GM23248 (cell line): Measurements from ENCODE around the gene AEBP1. TPM values are rescaled to one million over a fixed set of nuclear protein-coding genes. Genes with fewer than 3 reads are reported as not detected.

ENCODE experiments used
- DNase-seq: peaks from one replicate; pipeline ENCODE4 v3.0.0-alpha.2; 2015
- H2AFZ ChIP-seq: fragments of 200-600 bp; sonication (generic); 2 replicates; pipeline ENCODE4 v1.6.1; 2016; ENCODE audit warnings: antibody characterized with exemption
- H3F3A ChIP-seq: fragments of 200-600 bp; sonication (generic); 2 replicates; pipeline ENCODE4 v1.6.1; 2016; ENCODE audit warnings: mild to moderate bottlenecking, antibody characterized with exemption, mixed run types; ENCODE audit not compliant: insufficient read depth
- H3K27ac ChIP-seq: fragments of 200-600 bp; sonication (generic); 2 replicates; pipeline ENCODE4 v1.5.1; 2016; ENCODE audit warnings: mild to moderate bottlenecking
- H3K27me3 ChIP-seq: fragments of 200-600 bp; sonication (generic); replicated peaks from 2 replicates; pipeline ENCODE4 v1.6.1; 2016; ENCODE audit warnings: mild to moderate bottlenecking; ENCODE audit not compliant: insufficient read depth
- H3K36me3 ChIP-seq: fragments of 200-600 bp; sonication (generic); 2 replicates; pipeline ENCODE4 v1.6.1; 2016; ENCODE audit warnings: low read depth, mild to moderate bottlenecking
- H3K4me1 ChIP-seq: fragments of 200-600 bp; sonication (generic); 2 replicates; pipeline ENCODE4 v1.6.1; 2016; ENCODE audit warnings: mild to moderate bottlenecking; ENCODE audit not compliant: insufficient read depth
- H3K4me2 ChIP-seq: fragments of 200-600 bp; sonication (generic); one replicate; pipeline ENCODE4 v1.6.1; 2016; ENCODE audit warnings: mild to moderate bottlenecking; ENCODE audit not compliant: unreplicated experiment
- H3K4me3 ChIP-seq: fragments of 200-600 bp; sonication (generic); 2 replicates; pipeline ENCODE4 v1.5.1; 2016; ENCODE audit warnings: mild to moderate bottlenecking
- H3K79me2 ChIP-seq: fragments of 200-600 bp; sonication (generic); 2 replicates; pipeline ENCODE4 v1.6.1; 2016; ENCODE audit warnings: mild to moderate bottlenecking; ENCODE audit not compliant: insufficient read depth
- H3K9ac ChIP-seq: fragments of 200-600 bp; sonication (generic); 2 replicates; pipeline ENCODE4 v1.6.1; 2016; ENCODE audit warnings: mild to moderate bottlenecking
- H3K9me2 ChIP-seq: fragments of 200-600 bp; sonication (generic); 2 replicates; pipeline ENCODE4 v1.6.1; 2016; ENCODE audit warnings: mixed run types, mild to moderate bottlenecking, moderate library complexity; ENCODE audit not compliant: insufficient read depth
- H3K9me3 ChIP-seq: fragments of 200-600 bp; sonication (generic); one replicate; pipeline ENCODE4 v1.6.1; 2017; ENCODE audit warnings: low read depth
- H4K20me1 ChIP-seq: fragments of 200-600 bp; sonication (generic); 2 replicates; pipeline ENCODE4 v1.6.0; 2016; ENCODE audit not compliant: insufficient read depth
- EZH2 ChIP-seq: fragments of 200-600 bp; sonication (generic); IDR thresholded peaks from 2 replicates; pipeline ENCODE4 v1.6.1; 2018; ENCODE audit warnings: antibody characterized with exemption, mild to moderate bottlenecking; ENCODE audit not compliant: insufficient read depth, poor library complexity, severe bottlenecking
- EZH2phosphoT487 ChIP-seq: fragments of 200-600 bp; sonication (generic); IDR thresholded peaks from 2 replicates; pipeline ENCODE4 v1.6.1; 2018; ENCODE audit warnings: antibody characterized with exemption, moderate library complexity, mild to moderate bottlenecking, low read depth; ENCODE audit not compliant: insufficient read depth
- WGBS, 2 experiments: methylation state at CpG; one replicate each; pipeline ENCODE4 v1.1.6; 2015 to 2017; ENCODE audit warnings: low lambda C conversion rate in 2 of 2, low coverage in 1 of 2; ENCODE audit errors: missing lambda C conversion rate in 2 of 2; 5-methylcytosine and 5-hydroxymethylcytosine counted together
- in situ Hi-C: fragments of 300-500 bp; cut with MboI; formaldehyde crosslinking; loops from 2 replicates; pipeline ENCODE4 v1.15.0; 2020
- polyA plus RNA-seq: library from polyadenylated mRNA; unstranded; fragments of >200 nt; fragmentation: Nextera tagmentation; extraction: Ambion mirVana; gene quantifications from 2 replicates; pipeline ENCODE4 v1.2.1, GENCODE V29; 2016
- total RNA-seq: library from RNA; depleted of rRNA; stranded (reverse); fragments of >200 nt; shearing (Covaris generic); gene quantifications from 2 replicates; pipeline ENCODE4 v1.2.3, GENCODE V29; 2014

Gene AEBP1
- total and polyA plus RNA-seq, 2 experiments from 2014 or later = 46.6 to 53.0 TPM

DNA sequence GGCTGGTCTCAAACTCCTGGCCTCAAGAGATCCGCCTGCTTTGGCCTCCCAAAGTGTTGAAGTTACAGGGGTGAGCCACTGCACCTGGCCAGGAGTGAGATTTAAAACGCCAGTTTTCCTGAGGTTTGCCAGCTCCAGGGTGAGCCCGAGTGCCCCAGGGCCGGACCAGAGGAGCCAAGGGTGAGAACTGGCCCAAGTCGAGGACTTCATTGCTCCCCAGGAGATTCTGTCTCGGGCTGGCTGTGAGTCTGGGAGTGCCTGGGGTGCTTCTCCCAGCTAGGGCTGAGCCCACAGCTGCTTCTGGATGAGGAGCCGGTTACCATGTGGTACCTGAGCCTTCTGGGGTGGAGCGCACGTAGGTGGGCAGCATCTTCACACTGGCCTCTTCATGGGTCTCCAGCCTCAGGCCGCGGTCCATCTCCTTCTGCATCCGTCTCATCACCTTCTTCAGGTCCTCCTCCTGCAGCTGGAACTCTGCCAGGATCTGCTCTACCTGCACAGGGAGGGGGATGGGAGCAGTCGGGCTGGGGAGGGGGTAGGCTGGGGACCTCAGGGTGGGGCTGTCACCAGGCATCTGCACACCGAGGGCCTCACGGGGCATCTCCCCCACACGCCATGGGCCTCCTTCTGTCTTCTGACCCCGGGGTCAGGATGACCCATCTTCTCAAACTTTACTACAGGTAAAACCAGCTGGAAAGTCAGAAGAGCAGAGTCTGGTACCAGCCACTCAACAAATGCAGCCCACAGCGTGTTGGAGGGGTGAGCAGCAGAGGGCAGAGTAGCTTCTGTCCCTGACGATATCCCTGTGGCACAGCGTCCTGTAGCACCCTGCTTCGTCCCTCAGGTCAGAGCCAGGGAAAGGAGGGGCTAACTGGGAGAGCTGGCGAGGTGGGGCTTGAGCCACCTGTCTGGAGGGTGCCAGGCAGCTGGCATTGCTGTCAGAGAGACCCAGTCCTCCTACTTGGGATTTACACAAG, 49.1 kb downstream of the AEBP1 start:
- H3K36me3 ChIP-seq = no peaks in the 10 kb centered on the region
- no peaks in the 10 kb centered on the region for H3K9me3 ChIP-seq
- H3K27ac ChIP-seq = no peak overlapping the region
- H3K27me3 ChIP-seq = no peaks in the 10 kb centered on the region
- no peak overlapping the region for H3K9ac ChIP-seq
- no peak overlapping the region for H3K4me2 ChIP-seq
- in situ Hi-C loops = no loop called here
- no peaks in the 10 kb centered on the region for H4K20me1 ChIP-seq
- no peaks in the 10 kb centered on the region for H3K4me1 ChIP-seq
- H2AFZ ChIP-seq = no peak overlapping the region
- H3F3A ChIP-seq = no peaks in the 10 kb centered on the region
- WGBS, 2 experiments = 63 to 68% methylated on average over 19 to 21 of the region's 22 CpGs
- no peak for DNase-seq
- no peaks in the 10 kb centered on the region for H3K9me2 ChIP-seq
- TF ChIP-seq EZH2phosphoT487 = no peak
- TF ChIP-seq EZH2 = no peak
- no peaks in the 10 kb centered on the region for H3K79me2 ChIP-seq
- H3K4me3 ChIP-seq = no peak overlapping the region

DNA sequence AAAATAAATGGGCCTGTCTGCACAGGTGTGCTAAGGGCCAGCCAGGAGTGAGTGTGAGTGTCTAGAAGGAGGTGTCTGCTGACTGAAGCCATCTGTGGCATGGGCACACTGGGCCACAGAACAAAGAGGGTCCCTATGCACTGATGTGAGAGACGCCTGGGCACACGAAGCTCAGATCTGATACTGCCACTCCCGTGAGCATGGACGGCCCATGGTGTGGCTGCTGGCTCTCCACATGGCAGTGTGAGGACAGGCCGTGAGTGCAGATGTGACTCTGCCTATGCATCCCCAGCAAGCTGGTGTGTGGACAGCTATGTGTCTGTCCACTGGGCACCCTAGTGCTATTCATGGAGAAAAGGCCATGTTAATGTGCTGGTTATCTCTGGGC, 49.8 kb downstream of the AEBP1 start:
- Histone ChIP-seq H3K9ac (no peak overlapping the region), H3K36me3 (no peaks in the 10 kb centered on the region), H3K9me3 (no peaks in the 10 kb centered on the region), H3K79me2 (no peaks in the 10 kb centered on the region), H3K4me1 (no peaks in the 10 kb centered on the region), H3K4me2 (no peak overlapping the region), H3K4me3 (no peak overlapping the region), H3F3A (no peaks in the 10 kb centered on the region), H4K20me1 (no peaks in the 10 kb centered on the region), H3K9me2 (no peaks in the 10 kb centered on the region), H3K27ac (no peak overlapping the region), H3K27me3 (no peaks in the 10 kb centered on the region), H2AFZ (no peak overlapping the region)
- 85 to 87% methylated on average over 5 of the region's 5 CpGs for WGBS, 2 experiments
- DNase-seq = no peak
- TF ChIP-seq EZH2 (no peak), EZH2phosphoT487 (no peak)
- in situ Hi-C loops = no loop called here

DNA sequence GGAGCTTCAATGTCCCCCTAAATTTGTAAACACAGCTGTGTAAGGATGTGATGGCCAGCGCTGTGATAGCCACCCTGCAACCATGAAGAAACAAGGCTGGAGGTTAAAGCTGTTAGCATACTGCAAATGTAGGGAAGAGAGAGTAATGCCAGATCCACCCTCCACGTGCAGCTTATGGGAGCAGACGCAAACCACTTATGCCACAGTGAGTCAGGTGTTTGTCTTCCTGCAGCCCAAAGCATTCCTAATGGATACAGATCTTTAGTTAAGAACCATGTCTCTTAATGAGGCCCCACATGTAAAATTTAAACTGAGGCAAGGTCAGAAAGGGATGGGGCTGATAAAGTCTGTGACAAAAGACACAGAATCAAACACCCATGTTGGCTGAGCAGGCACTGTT, 50.6 kb downstream of the AEBP1 start:
- Histone ChIP-seq H3K4me1 (no peaks in the 10 kb centered on the region), H3K79me2 (no peaks in the 10 kb centered on the region), H3K9me3 (no peaks in the 10 kb centered on the region), H3K27ac (no peak overlapping the region), H3K4me2 (no peak overlapping the region), H3K36me3 (no peaks in the 10 kb centered on the region), H3K9me2 (no peaks in the 10 kb centered on the region), H2AFZ (no peak overlapping the region), H3K4me3 (no peak overlapping the region), H3K27me3 (no peaks in the 10 kb centered on the region), H3K9ac (no peak overlapping the region), H4K20me1 (no peaks in the 10 kb centered on the region), H3F3A (no peaks in the 10 kb centered on the region)
- DNase-seq = no peak
- in situ Hi-C loops = no loop called here
- WGBS, 2 experiments = 88 to 93% methylated on average over 3 of the region's 3 CpGs
- TF ChIP-seq EZH2phosphoT487 = no peak
- TF ChIP-seq EZH2 = no peak

DNA sequence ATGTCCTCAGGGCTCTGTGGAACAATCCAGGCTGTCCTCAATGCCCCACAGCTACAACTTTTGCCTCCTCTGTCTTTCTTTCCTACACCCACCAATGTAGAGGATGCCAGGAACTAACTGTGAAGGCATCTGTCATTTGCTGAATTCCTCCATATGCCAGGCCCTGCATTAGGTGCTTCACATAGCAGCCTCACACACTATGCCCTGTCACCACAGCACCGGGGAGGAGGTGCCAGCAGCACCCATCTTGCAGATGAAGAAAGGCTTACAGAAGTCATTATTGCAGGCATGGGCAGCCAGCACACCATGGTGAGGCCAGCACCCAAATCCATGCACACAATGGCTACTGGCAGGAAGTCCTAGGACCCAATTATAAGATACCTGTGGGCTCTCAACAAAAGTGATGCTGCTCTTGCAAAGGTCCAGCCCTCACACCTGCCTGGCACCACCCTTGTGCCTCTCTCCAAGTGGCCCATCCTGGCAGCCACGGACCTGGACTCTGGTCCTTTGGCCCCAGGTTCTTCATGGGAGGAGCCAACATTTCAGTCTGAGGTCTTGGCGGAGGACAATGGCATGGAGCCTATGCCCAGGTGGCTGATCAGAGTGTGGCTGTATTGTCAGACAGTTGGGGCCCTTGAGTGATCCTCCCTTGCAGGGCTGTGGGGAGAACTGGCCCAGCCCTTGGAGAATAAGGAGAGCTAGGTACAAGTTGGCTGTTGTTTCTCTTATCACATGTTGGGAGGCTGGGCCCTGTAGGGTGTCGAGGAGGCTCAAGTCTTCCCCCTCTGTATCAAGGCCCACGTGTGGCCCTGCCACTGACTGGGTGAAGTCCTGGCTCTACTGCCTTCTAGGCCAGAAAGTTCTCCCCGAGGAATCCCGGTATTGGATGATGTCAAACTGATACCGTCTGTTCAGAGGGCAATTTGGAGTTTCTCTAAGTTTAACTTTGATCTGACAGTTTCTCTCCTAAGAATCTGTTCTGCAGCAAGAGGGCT, 51.3 kb downstream of the AEBP1 start:
- no peaks in the 10 kb centered on the region for H3K36me3 ChIP-seq
- WGBS, 2 experiments = 61 to 69% methylated on average over 8 of the region's 8 CpGs

More for the DNA sequence above, 51.3 kb downstream of the AEBP1 start:
- Histone ChIP-seq H3K4me2 (no peak overlapping the region), H3K4me3 (no peak overlapping the region), H4K20me1 (no peaks in the 10 kb centered on the region), H3K4me1 (no peaks in the 10 kb centered on the region), H3K9me3 (no peaks in the 10 kb centered on the region), H3K79me2 (no peaks in the 10 kb centered on the region), H3F3A (no peaks in the 10 kb centered on the region), H3K9me2 (no peaks in the 10 kb centered on the region), H3K27me3 (no peaks in the 10 kb centered on the region), H3K27ac (no peak overlapping the region), H3K9ac (no peak overlapping the region), H2AFZ (no peak overlapping the region)
- in situ Hi-C loops = no loop called here
- TF ChIP-seq EZH2 (no peak), EZH2phosphoT487 (no peak)
- DNase-seq = no peak
